GM19455 (cell line): ENCODE measurements around the gene IZUMO4.

Experiments
- ATAC-seq: cut with Tn5 transposase; IDR thresholded peaks from one replicate; pipeline ENCODE4 v1.9.1; 2021; ENCODE audit not compliant: unreplicated experiment

Gene IZUMO4

DNA sequence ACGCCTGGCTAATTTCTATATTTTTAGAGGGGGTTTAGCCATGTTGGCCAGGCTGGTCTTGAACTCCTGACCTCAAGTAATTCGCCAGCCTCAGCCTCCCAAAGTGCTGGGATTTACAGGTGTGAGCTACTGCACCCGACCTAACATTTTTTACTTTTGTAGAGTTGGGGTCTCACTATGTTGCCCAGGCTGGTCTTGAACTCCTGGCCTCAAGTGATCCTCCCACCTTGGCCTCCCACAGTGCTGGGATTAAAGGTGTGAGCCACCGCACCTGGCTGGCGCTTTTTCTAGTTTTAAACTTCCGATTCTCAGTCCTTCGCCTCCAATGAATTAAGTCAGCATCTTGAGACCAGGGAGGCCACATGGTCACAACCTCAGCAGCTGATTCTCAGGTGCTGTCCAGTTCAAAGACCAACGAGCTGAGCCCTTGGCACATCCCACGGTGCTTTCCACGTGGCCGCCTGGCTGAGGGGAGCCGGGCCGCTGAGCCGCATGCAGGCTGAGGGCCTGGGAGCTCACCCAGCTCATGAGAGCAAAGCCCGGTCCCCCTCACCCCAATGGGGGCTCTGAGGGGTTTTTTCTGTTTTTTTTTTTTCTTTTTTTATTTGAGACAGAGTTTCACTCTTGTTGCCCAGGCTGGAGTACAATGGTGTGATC is 45.6 kb downstream of the IZUMO4 start:
- no peak for ATAC-seq

DNA sequence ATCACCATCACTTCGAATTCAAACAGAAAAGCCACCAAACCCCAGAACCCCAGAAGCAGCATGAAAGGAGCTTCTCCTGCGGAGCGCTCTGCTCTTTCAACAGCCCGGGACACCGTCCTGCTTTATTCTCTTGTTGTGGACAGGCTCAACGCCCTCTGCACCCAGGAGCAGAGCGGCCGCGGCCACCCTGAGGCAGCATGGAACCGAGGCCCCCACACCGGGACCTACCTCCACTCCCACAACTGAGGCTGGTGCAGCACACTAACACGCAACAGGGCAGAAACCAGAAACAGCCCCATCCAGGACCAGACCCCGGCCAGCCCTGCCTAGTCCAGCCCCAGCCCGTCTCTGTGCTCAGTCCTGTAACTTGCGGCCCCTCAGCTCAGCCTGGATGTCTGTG is 47.5 kb downstream of the IZUMO4 start:
- ATAC-seq, result no peak

DNA sequence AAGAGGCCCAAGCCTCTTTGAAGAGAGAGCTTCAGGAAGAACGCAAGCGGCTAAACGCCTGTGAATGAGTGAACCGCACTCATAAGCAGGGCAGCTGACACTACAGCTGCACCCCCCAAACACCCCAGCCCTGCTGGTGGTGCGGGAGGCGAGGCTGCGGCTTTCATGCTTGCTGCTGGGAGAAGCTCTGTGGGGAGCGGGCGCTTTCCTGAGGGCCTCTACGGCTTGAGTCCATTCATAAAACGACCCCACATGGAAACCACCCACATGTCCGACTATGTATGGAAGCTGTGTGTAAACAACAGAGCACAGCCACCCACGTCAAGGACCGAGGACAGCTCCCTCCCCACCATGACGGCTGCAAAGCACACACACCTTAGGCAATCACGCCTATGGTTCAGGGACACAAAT is 49.1 kb downstream of the IZUMO4 start:
- no peak for ATAC-seq

DNA sequence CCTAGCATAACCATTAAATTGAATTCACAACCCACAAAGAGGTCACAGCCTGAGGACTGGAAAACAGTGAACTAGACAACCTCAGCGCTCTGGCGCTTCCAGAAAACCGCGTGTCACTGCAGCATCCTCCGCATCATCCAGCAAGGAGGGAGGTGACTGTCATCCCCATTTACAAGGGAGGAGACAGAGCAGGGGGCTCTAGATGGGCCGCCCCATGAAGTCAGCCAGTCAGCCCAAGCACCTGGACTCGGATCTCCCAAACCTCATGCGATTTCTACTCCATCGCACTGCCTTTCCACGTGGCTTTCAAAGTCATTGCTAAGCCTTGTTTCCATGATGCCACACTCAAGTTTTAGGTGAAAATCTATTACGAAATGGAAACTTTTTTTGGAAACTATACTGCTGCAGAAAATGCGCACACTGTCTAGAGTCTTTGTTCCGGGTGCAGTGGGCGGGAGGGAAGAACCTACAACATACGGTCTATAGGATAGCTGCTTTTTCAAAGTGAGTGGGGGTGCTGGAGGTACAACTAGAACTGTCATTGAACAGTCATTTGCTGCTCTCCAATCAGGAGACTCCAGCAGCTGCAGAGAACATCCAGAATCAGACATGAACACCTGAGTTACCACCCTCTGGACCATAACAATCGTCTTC is 51.9 kb downstream of the IZUMO4 start:
- no peak for ATAC-seq
